ENCODE results near the gene HAT1.
"Not testable (repeated sequence)": the region's sequence is repeated elsewhere in the genome, so short reads cannot be mapped to it uniquely, and the experiment has no call there.

The HAT1 gene

GRCh38 chr2:171894612-171894947 is 27.7 kb upstream of the HAT1 start:
- H3K4me3 ChIP-seq (ENCODE audit: low read depth, low read length) = peak overlapping the region; percentile 87
- TF ChIP-seq, protein P1, sequence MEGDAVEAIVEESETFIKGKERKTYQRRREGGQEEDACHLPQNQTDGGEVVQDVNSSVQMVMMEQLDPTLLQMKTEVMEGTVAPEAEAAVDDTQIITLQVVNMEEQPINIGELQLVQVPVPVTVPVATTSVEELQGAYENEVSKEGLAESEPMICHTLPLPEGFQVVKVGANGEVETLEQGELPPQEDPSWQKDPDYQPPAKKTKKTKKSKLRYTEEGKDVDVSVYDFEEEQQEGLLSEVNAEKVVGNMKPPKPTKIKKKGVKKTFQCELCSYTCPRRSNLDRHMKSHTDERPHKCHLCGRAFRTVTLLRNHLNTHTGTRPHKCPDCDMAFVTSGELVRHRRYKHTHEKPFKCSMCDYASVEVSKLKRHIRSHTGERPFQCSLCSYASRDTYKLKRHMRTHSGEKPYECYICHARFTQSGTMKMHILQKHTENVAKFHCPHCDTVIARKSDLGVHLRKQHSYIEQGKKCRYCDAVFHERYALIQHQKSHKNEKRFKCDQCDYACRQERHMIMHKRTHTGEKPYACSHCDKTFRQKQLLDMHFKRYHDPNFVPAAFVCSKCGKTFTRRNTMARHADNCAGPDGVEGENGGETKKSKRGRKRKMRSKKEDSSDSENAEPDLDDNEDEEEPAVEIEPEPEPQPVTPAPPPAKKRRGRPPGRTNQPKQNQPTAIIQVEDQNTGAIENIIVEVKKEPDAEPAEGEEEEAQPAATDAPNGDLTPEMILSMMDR (IDR thresholded peaks at IDR 0.05; ENCODE audit: borderline replicate concordance, insufficient read depth, low read depth, low read length) = no peak

DNA sequence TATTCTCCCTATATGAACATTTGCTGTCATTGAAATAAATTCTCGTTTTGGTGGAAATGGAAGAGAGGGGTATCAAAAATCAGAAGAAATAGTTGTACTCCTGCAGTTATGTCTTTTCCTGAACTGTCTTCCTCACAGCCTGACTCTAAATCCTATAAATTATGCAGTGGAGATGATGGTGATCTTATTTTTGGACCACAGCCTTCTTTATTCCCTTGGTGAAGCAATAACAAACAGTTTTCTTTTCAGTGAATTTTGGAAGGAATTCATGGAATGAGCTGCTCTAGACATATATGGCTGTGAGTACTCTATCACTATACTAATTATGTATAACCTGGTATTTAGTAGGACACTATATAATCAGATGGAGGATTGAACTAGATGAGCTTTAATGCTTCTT is 26.5 kb upstream of the HAT1 start:
- TF ChIP-seq, protein P1 (IDR thresholded peaks at IDR 0.05; ENCODE audit: borderline replicate concordance, insufficient read depth, low read depth, low read length) = no peak
- H3K4me3 ChIP-seq (ENCODE audit: low read depth, low read length) = no peak overlapping the region

DNA sequence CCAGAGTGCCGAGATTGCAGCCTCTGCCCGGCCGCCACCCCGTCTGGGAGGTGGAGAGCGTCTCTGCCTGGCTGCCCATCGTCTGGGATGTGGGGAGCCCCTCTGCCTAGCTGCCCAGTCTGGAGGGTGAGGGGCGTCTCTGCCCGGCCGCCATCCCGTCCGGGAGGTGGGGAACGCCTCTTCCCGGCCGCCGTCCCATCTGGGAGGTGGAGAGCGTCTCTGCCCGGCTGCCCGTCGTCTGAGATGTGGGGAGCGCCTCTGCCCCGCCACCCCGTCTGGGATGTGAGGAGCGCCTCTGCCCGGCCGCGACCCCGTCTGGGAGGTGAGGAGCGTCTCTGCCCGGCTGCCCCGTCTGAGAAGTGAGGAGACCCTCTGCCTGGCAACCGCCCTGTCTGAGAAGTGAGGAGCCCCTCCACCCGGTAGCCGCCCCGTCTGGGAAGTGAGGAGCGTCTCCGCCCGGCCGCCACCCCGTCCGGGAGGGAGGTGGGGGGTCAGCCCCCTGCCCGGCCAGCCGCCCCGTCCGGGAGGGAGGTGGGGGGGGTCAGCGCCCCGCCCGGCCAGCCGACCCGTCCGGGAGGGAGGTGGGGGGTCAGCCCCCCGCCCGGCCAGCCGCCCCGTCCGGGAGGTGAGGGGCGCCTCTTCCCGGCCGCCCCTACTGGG is 22.5 kb upstream of the HAT1 start:
- H3K4me3 ChIP-seq (ENCODE audit: low read depth, low read length) = not testable (repeated sequence)

DNA sequence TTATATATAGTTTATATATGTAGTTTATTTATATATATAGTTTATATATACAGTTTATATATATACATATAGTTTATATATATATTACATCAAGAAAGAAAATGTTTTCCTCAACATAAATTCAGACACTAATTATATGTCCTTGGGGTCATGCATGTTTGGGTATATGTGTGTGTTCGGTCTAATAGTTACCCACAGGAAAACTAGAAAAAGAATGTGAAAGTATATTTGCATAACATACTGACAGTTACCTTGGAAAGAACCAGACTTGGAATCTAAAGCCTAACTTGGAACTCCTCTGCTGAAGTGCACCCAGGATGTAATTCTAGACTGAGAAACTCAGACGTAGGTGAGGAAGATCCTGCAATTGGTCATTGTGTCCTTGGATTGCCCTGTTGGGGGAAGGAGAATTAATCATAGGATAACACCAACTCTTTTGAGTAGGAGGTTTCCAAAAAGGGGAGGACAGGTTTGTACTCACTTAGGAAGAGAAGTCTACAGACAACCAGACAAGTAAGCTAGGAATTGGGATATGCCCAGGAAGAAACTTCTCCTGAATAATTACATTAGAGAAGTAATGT is 19.3 kb upstream of the HAT1 start:
- H3K4me3 ChIP-seq (ENCODE audit: low read depth, low read length) = no peak overlapping the region
- TF ChIP-seq, protein P1 (IDR thresholded peaks at IDR 0.05; ENCODE audit: borderline replicate concordance, insufficient read depth, low read depth, low read length) = no peak

GRCh38 chr2:171908235-171908634 is 14.0 kb upstream of the HAT1 start:
- TF ChIP-seq, protein P1 (IDR thresholded peaks at IDR 0.05; ENCODE audit: borderline replicate concordance, insufficient read depth, low read depth, low read length) = no peak
- H3K4me3 ChIP-seq (ENCODE audit: low read depth, low read length) = no peak overlapping the region

GRCh38 chr2:171909266-171909665 is 13.0 kb upstream of the HAT1 start:
- TF ChIP-seq, protein P1 (IDR thresholded peaks at IDR 0.05; ENCODE audit: borderline replicate concordance, insufficient read depth, low read depth, low read length) = no peak

DNA sequence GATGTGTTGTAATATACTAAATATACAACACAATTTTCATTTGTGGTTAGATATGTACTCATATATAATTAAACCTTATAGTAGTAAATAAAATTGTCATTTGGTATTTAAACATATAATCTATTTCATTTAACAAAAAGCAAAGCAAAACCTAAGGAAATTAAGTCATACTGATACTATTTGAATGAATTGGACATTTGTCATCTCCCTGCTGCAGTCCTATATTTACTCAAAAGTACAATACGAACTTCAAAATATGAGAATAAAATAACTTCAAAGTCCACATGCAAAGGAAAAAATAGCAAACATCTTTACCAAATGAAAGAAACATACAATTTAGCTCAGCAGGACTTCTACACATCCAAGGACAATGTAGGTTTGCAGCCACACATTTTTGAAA is 11.8 kb upstream of the HAT1 start:
- no peak overlapping the region for H3K4me3 ChIP-seq (ENCODE audit: low read depth, low read length)
- TF ChIP-seq, protein P1 (IDR thresholded peaks at IDR 0.05; ENCODE audit: borderline replicate concordance, insufficient read depth, low read depth, low read length) = no peak

More at GRCh38 chr2:171909266-171909665, 13.0 kb upstream of the HAT1 start:
- no peak overlapping the region for H3K4me3 ChIP-seq (ENCODE audit: low read depth, low read length)
